Uterus (tissue), 2 donors: ENCODE data around the gene NECTIN1.

ENCODE experiments used
- POLR2A ChIP-seq, 2 donors: fragments of 450-650 bp; IDR thresholded peaks; one replicate each; pipeline ENCODE4 v1.6.1; 2016; ENCODE audit warnings: antibody characterized with exemption in 2 of 2, mild to moderate bottlenecking in 1 of 2, moderate library complexity in 1 of 2
- TF ChIP-seq, protein P1 (sequence below), 4 experiments: fragments of 200-600 bp in 2 of 4; fragments of 450-650 bp in 2 of 4; sonication (generic) in 2 of 4; IDR thresholded peaks; one replicate each; pipeline ENCODE4 v1.5.1; 2016 to 2019; ENCODE audit warnings: antibody characterized with exemption in 4 of 4, mild to moderate bottlenecking in 2 of 4, moderate library complexity in 1 of 4

GRCh38 chr11:119745112-119745511 lies 16.1 kb upstream of the NECTIN1 start:
- TF ChIP-seq, protein P1, sequence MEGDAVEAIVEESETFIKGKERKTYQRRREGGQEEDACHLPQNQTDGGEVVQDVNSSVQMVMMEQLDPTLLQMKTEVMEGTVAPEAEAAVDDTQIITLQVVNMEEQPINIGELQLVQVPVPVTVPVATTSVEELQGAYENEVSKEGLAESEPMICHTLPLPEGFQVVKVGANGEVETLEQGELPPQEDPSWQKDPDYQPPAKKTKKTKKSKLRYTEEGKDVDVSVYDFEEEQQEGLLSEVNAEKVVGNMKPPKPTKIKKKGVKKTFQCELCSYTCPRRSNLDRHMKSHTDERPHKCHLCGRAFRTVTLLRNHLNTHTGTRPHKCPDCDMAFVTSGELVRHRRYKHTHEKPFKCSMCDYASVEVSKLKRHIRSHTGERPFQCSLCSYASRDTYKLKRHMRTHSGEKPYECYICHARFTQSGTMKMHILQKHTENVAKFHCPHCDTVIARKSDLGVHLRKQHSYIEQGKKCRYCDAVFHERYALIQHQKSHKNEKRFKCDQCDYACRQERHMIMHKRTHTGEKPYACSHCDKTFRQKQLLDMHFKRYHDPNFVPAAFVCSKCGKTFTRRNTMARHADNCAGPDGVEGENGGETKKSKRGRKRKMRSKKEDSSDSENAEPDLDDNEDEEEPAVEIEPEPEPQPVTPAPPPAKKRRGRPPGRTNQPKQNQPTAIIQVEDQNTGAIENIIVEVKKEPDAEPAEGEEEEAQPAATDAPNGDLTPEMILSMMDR (IDR thresholded peaks at IDR 0.05): no peak
- no peak for TF ChIP-seq POLR2A (IDR thresholded peaks at IDR 0.05)
